ENCODE data around the gene CACNA1I. TPM values are rescaled to one million over a fixed set of nuclear protein-coding genes. Genes with fewer than 3 reads are reported as not detected.

CACNA1I gene
- total RNA-seq, 1 donor, result not detected

- no peak overlapping the region for H3K4me3 ChIP-seq (ENCODE audit: low read depth, low read length)
- TF ChIP-seq CTCF (IDR thresholded peaks at IDR 0.05; ENCODE audit: insufficient read depth, low read depth, low read length), result no peak
- DNase-seq (ENCODE audit: low read depth), result no peak
These were observed 92.1 kb downstream of the CACNA1I start for GRCh38 chr22:39662686-39663052.

GRCh38 chr22:39663751-39664150, 93.2 kb downstream of the CACNA1I start:
- H3K4me3 ChIP-seq (ENCODE audit: low read depth, low read length), result no peak overlapping the region
- DNase-seq (ENCODE audit: low read depth), result no peak
- no peak for TF ChIP-seq CTCF (IDR thresholded peaks at IDR 0.05; ENCODE audit: insufficient read depth, low read depth, low read length)

GRCh38 chr22:39664485-39665200, 94.1 kb downstream of the CACNA1I start:
- no peak for DNase-seq (ENCODE audit: low read depth)
- no peak overlapping the region for H3K4me3 ChIP-seq (ENCODE audit: low read depth, low read length)
- TF ChIP-seq CTCF (IDR thresholded peaks at IDR 0.05; ENCODE audit: insufficient read depth, low read depth, low read length), result no peak

- H3K4me3 ChIP-seq (ENCODE audit: low read depth, low read length), result no peak overlapping the region
- no peak for DNase-seq (ENCODE audit: low read depth)
- TF ChIP-seq CTCF (IDR thresholded peaks at IDR 0.05; ENCODE audit: insufficient read depth, low read depth, low read length), result no peak
These were observed 94.7 kb downstream of the CACNA1I start for GRCh38 chr22:39665229-39665628.

- no peak overlapping the region for H3K4me3 ChIP-seq (ENCODE audit: low read depth, low read length)
- no peak for DNase-seq (ENCODE audit: low read depth)
- TF ChIP-seq CTCF (IDR thresholded peaks at IDR 0.05; ENCODE audit: insufficient read depth, low read depth, low read length), result no peak
These were observed 95.3 kb downstream of the CACNA1I start for GRCh38 chr22:39665661-39666431.

GRCh38 chr22:39666495-39666894, 95.9 kb downstream of the CACNA1I start:
- no peak overlapping the region for H3K4me3 ChIP-seq (ENCODE audit: low read depth, low read length)
- DNase-seq (ENCODE audit: low read depth), result no peak

More at GRCh38 chr22:39666495-39666894, 95.9 kb downstream of the CACNA1I start:
- no peak for TF ChIP-seq CTCF (IDR thresholded peaks at IDR 0.05; ENCODE audit: insufficient read depth, low read depth, low read length)

All from fibroblast of villous mesenchyme (primary cell).